ENCODE data around the gene NRG4. TPM values are rescaled to one million over a fixed set of nuclear protein-coding genes. Genes with fewer than 3 reads are reported as not detected.

NRG4 gene
- 0.85 TPM in 1 of 2 replicates, not detected in the other for total RNA-seq

GRCh38 chr15:76011627-76012551, at the start of gene NRG4:
Gene NRG4 (minus strand): TSS chr15:76012424. CDS start chr15:76011230, 1,194 bp downstream.

DNA sequence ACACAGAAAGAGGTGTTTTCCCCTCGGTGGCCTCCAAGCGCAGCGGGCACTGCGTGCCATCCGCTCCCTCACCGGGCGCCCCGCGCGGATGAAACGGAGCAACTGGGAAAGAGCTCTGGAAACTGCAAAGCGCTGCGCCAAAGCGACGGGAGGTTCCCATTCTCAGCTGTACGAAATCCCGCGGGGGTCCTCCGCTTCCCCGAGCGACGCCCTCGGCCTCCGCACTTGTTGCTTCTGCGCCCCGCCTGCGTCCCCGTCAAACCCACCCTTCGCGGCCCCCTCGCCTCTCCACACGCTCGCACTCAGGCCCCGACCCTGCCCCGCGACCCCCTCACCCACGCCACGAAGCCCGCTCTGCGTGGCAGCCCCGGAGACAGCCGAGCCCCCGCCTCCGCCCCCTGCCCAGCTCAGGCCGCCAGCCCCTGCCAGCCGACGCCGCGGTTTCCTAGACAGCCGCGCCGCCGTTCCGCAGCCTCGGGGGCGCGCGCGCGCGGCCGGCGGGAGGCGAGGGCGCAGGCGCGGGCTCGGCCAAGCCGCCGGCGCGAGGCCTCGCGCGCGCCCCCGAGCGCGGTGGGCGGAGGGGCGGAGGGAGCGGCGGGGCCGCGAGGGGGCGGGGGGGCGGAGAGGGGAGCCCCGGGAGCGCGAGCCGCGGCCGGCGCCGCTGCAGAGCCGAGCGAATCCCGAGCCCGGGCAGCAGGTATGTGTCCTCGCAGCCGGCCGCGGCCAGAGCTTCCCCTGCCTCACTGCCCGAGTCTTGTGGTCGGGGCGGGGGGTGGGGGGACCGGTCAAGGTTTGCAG, 47.3 kb upstream of the NRG4 start, which contains the start of gene TMEM266:
Gene TMEM266, plus strand, starts transcription at position 666 of the 798 bp plus-strand sequence. CDS start 74,279 bp downstream, outside the sequence.

GRCh38 chr15:75903331-75904239, 108.6 kb downstream of the NRG4 start, which contains the start of gene FBXO22:
Gene FBXO22 (plus strand): TSS chr15:75903878. CDS start chr15:75903964, 86 bp downstream.

Other genes with a start within 250 kb of the NRG4 start
- gene UBE2Q2, start 169.0 kb downstream of the NRG4 start, total RNA-seq: 40.7 and 57.4 TPM in 2 replicates
- gene FBXO22, start 108.5 kb downstream of the NRG4 start, total RNA-seq: 80.3 and 99.2 TPM in 2 replicates
- 0.34 and 2.2 TPM in 2 replicates for gene TMEM266, start 47.6 kb upstream of the NRG4 start, total RNA-seq

Data from nasal cavity respiratory epithelium epithelial cell of viscerocranial mucosa (primary cell).